Skeletal muscle cell (primary cell): ENCODE results near the gene KREMEN1.

Experiments used
- DNase-seq: peaks from one replicate; pipeline ENCODE4 v3.0.0-alpha.2; 2010; ENCODE audit warnings: low read depth
- H3K4me3 ChIP-seq: 2 replicates; pipeline ENCODE4 v1.5.1; 2011; ENCODE audit warnings: low read depth, mild to moderate bottlenecking, control low read depth, low read length, moderate library complexity

Gene KREMEN1

GRCh38 chr22:29048822-29049654 lies 23.8 kb upstream of the KREMEN1 start:
- DNase-seq, result no peak
- H3K4me3 ChIP-seq, result no peak overlapping the region

GRCh38 chr22:29049655-29050263 lies 23.1 kb upstream of the KREMEN1 start:
- DNase-seq, result no peak
- no peak overlapping the region for H3K4me3 ChIP-seq

GRCh38 chr22:29050457-29050856 lies 22.4 kb upstream of the KREMEN1 start:
- DNase-seq, result no peak
- no peak overlapping the region for H3K4me3 ChIP-seq

GRCh38 chr22:29053048-29053702 lies 19.7 kb upstream of the KREMEN1 start:
- H3K4me3 ChIP-seq, result no peak overlapping the region

GRCh38 chr22:29054251-29054767 lies 18.5 kb upstream of the KREMEN1 start:
- DNase-seq, result no peak

More at GRCh38 chr22:29053048-29053702, 19.7 kb upstream of the KREMEN1 start:
- DNase-seq, result no peak

GRCh38 chr22:29055192-29055830 lies 17.5 kb upstream of the KREMEN1 start:
- no peak overlapping the region for H3K4me3 ChIP-seq
- no peak for DNase-seq

More at GRCh38 chr22:29054251-29054767, 18.5 kb upstream of the KREMEN1 start:
- H3K4me3 ChIP-seq, result no peak overlapping the region

- DNase-seq, result no peak
- H3K4me3 ChIP-seq, result no peak overlapping the region
Observed at GRCh38 chr22:29056472-29056871, 16.4 kb upstream of the KREMEN1 start.

- no peak for DNase-seq
Observed at GRCh38 chr22:29060251-29060869, 12.5 kb upstream of the KREMEN1 start.

GRCh38 chr22:29060931-29061330 lies 11.9 kb upstream of the KREMEN1 start:
- no peak overlapping the region for H3K4me3 ChIP-seq
- no peak for DNase-seq

More at GRCh38 chr22:29060251-29060869, 12.5 kb upstream of the KREMEN1 start:
- no peak overlapping the region for H3K4me3 ChIP-seq

GRCh38 chr22:29061773-29062172 lies 11.1 kb upstream of the KREMEN1 start, which contains the start of gene C22orf31:
C22orf31 (minus strand) TSS chr22:29061831; CDS start chr22:29061792, 39 bp downstream.
- no peak for DNase-seq
- no peak within 1 kb of the TSS for H3K4me3 ChIP-seq

- no peak for DNase-seq
Observed at GRCh38 chr22:29062286-29062821, 10.5 kb upstream of the KREMEN1 start.

GRCh38 chr22:29065468-29066190 lies 7.2 kb upstream of the KREMEN1 start:
- no peak overlapping the region for H3K4me3 ChIP-seq
- no peak for DNase-seq

More at GRCh38 chr22:29062286-29062821, 10.5 kb upstream of the KREMEN1 start:
- H3K4me3 ChIP-seq, result no peak overlapping the region

- no peak for DNase-seq
- H3K4me3 ChIP-seq, result no peak overlapping the region
Observed at GRCh38 chr22:29069463-29069862, 3.4 kb upstream of the KREMEN1 start.

GRCh38 chr22:29070490-29070889 lies 2.3 kb upstream of the KREMEN1 start:
- H3K4me3 ChIP-seq, result no peak overlapping the region
- no peak for DNase-seq

- no peak for DNase-seq
- peak overlapping the region; percentile 37 for H3K4me3 ChIP-seq
Observed at GRCh38 chr22:29071261-29072045, 1.4 kb upstream of the KREMEN1 start.

GRCh38 chr22:29072193-29072978 lies 449 bp upstream of the KREMEN1 start:
- DNase-seq, result no peak
- peak overlapping the region; percentile 53 for H3K4me3 ChIP-seq
